ENCODE measurements around the gene LDHAL6A. TPM values are rescaled to one million over a fixed set of nuclear protein-coding genes. Genes with fewer than 3 reads are reported as not detected.

Gene LDHAL6A
- polyA plus RNA-seq, 2 of the 4 experiments (the other 2 are of a cell fraction), result not detected

- Histone ChIP-seq H3K9me3 (no peaks in the 10 kb centered on the region), H3K4me2 (no peak overlapping the region), H3K27ac (no peak overlapping the region), H3K4me3 (no peak overlapping the region), H3K4me1 (no peaks in the 10 kb centered on the region)
- no peak for TF ChIP-seq RAD21 (conservative IDR thresholded peaks at IDR 0.05 in 1 of 2, IDR thresholded peaks at IDR 0.05 in 1 of 2)
- TF ChIP-seq FOSB (CRISPR knock-in tag; IDR thresholded peaks at IDR 0.05), result no peak
- no peak for TF ChIP-seq PBX3 (IDR thresholded peaks at IDR 0.05)
- no peak for TF ChIP-seq ZFP36 (IDR thresholded peaks at IDR 0.05; ENCODE audit: borderline replicate concordance, partially characterized antibody)
- TF ChIP-seq ESRRA (IDR thresholded peaks at IDR 0.05; ENCODE audit: borderline replicate concordance, low read length), result no peak
- TF ChIP-seq, protein P1, sequence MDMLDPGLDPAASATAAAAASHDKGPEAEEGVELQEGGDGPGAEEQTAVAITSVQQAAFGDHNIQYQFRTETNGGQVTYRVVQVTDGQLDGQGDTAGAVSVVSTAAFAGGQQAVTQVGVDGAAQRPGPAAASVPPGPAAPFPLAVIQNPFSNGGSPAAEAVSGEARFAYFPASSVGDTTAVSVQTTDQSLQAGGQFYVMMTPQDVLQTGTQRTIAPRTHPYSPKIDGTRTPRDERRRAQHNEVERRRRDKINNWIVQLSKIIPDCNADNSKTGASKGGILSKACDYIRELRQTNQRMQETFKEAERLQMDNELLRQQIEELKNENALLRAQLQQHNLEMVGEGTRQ (IDR thresholded peaks at IDR 0.05), result no peak
- TF ChIP-seq CBX2 (IDR thresholded peaks at IDR 0.05; ENCODE audit: borderline replicate concordance, low read depth), result no peak
- TF ChIP-seq PHF8 (IDR thresholded peaks at IDR 0.05; ENCODE audit: borderline replicate concordance, low read depth), result no peak
- TF ChIP-seq HOXB5 (CRISPR knock-in tag; IDR thresholded peaks at IDR 0.05), result no peak
- no peak for TF ChIP-seq ZNF302 (CRISPR knock-in tag; IDR thresholded peaks at IDR 0.05)
- TF ChIP-seq, protein P2, sequence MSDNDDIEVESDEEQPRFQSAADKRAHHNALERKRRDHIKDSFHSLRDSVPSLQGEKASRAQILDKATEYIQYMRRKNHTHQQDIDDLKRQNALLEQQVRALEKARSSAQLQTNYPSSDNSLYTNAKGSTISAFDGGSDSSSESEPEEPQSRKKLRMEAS (IDR thresholded peaks at IDR 0.05), result no peak
- no peak for TF ChIP-seq CHD2 (IDR thresholded peaks at IDR 0.05; ENCODE audit: low read length, partially characterized antibody)
- TF ChIP-seq HEYL (CRISPR knock-in tag; IDR thresholded peaks at IDR 0.05), result no peak
- TF ChIP-seq POLR2A (IDR thresholded peaks at IDR 0.05; ENCODE audit: low read length), result no peak
- no peak for TF ChIP-seq KDM5A (IDR thresholded peaks at IDR 0.05)
- no peak for TF ChIP-seq RNF2 (IDR thresholded peaks at IDR 0.05; ENCODE audit: borderline replicate concordance, low read depth)
- no peak for TF ChIP-seq REST (IDR thresholded peaks at IDR 0.05)
- no peak for TF ChIP-seq ZSCAN20 (CRISPR knock-in tag; IDR thresholded peaks at IDR 0.05)
- DNase-seq (ENCODE audit: low read depth in 1 of 2, low spot score in 1 of 2), result no peak
- no peak for FAIRE-seq
- ChIA-PET CTCF (no interaction called here), POLR2A (no interaction called here)
- ATAC-seq, result no peak
Measured at GRCh38 chr11:18472587-18472986, 16.9 kb downstream of the LDHAL6A start.

DNA sequence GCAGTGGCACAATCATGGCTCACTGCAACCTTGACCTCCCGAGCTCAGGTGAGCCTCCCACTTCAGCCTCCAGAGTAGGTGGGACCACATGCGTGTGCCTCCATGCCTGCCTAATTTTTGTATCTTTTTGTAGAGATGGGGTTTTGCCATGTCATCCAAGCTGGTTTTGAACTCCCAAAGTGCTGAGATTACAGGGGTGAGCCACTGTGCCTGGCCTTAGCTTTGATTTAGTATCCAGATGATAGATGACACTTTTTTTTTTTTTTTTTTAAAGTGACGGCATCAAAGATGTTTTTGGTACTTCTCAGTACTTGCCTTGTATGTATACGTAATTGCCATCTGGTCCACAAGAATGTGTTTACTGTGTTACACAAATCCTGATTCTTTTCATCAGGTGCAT, 23.4 kb downstream of the LDHAL6A start:
- no peak overlapping the region for H3K4me2 ChIP-seq
- no peak for FAIRE-seq
- ATAC-seq, result no peak
- POLR2A ChIA-PET, result interaction anchor here (0.6 kb wide), 1 partner anchor 204 kb away, joined by 5 read pairs; no protein-coding TSS in a partner anchor
- DNase-seq (ENCODE audit: low read depth in 1 of 2, low spot score in 1 of 2), result no peak
- H3K9me3 ChIP-seq, result no peaks in the 10 kb centered on the region
- H3K27ac ChIP-seq, result no peak overlapping the region
- CTCF ChIA-PET, result interaction anchor here (1.0 to 1.2 kb wide), 2 partner anchors 13 to 15 kb away, joined by 3 read pairs; no protein-coding TSS in a partner anchor
- TF ChIP-seq JUNB (IDR thresholded peaks at IDR 0.05), result no peak
- no peak for TF ChIP-seq NPAS2 (CRISPR knock-in tag; IDR thresholded peaks at IDR 0.05; ENCODE audit: borderline replicate concordance)
- no peak for TF ChIP-seq ESRRA (IDR thresholded peaks at IDR 0.05; ENCODE audit: borderline replicate concordance, low read length)
- no peak for TF ChIP-seq MAZ (IDR thresholded peaks at IDR 0.05; ENCODE audit: borderline replicate concordance, low read depth, low read length)
- TF ChIP-seq NFE2L2 (conservative IDR thresholded peaks at IDR 0.05; ENCODE audit: low read length), result no peak
- no peak for TF ChIP-seq PBX3 (IDR thresholded peaks at IDR 0.05)
- TF ChIP-seq CEBPB (IDR thresholded peaks at IDR 0.05), result no peak
- TF ChIP-seq, protein P3, sequence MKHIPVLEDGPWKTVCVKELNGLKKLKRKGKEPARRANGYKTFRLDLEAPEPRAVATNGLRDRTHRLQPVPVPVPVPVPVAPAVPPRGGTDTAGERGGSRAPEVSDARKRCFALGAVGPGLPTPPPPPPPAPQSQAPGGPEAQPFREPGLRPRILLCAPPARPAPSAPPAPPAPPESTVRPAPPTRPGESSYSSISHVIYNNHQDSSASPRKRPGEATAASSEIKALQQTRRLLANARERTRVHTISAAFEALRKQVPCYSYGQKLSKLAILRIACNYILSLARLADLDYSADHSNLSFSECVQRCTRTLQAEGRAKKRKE (CRISPR knock-in tag; IDR thresholded peaks at IDR 0.05; ENCODE audit: low read depth), result no peak
- no peak for TF ChIP-seq ZFP36 (IDR thresholded peaks at IDR 0.05; ENCODE audit: borderline replicate concordance, partially characterized antibody)
- no peak for TF ChIP-seq HDAC2 (IDR thresholded peaks at IDR 0.05)
- TF ChIP-seq NR3C1 (IDR thresholded peaks at IDR 0.05), result no peak
- no peak for TF ChIP-seq KDM5A (IDR thresholded peaks at IDR 0.05)
- H3K4me3 ChIP-seq, result no peak overlapping the region
- WGBS (ENCODE audit: missing lambda C conversion rate), result 89% methylated on average over 4 of the region's 4 CpGs
- H3K4me1 ChIP-seq, result no peaks in the 10 kb centered on the region

Data from A549 (cell line).